ENCODE measurements around the gene NUCB1.

NUCB1 gene

GRCh38 chr19:48953141-48953540 lies 53.0 kb downstream of the NUCB1 start:
- H3K36me3 ChIP-seq (ENCODE audit: control insufficient read depth, insufficient read depth, low read length): peaks cover 10% of the 10 kb centered on the region
- H3K4me3 ChIP-seq (replicated peaks; ENCODE audit: low read depth, low read length): no peak overlapping the region
- no peaks in the 10 kb centered on the region for H3K27me3 ChIP-seq (replicated peaks; ENCODE audit: control insufficient read depth, insufficient read depth, low read length)
- no peak for DNase-seq (ENCODE audit: extremely low read depth, insufficient read length)
- TF ChIP-seq CTCF (IDR thresholded peaks at IDR 0.05; ENCODE audit: insufficient read depth, low read length, poor library complexity, severe bottlenecking): no peak

GRCh38 chr19:48953990-48954594 lies 54.0 kb downstream of the NUCB1 start:
- DNase-seq (ENCODE audit: extremely low read depth, insufficient read length): no peak
- H3K36me3 ChIP-seq (ENCODE audit: control insufficient read depth, insufficient read depth, low read length): peaks cover 10% of the 10 kb centered on the region
- TF ChIP-seq CTCF (IDR thresholded peaks at IDR 0.05; ENCODE audit: insufficient read depth, low read length, poor library complexity, severe bottlenecking): no peak
- H3K4me3 ChIP-seq (replicated peaks; ENCODE audit: low read depth, low read length): peak overlapping the region; percentile 44
- H3K27me3 ChIP-seq (replicated peaks; ENCODE audit: control insufficient read depth, insufficient read depth, low read length): no peaks in the 10 kb centered on the region

GRCh38 chr19:48954595-48955307 lies 54.6 kb downstream of the NUCB1 start, which contains the start of gene BAX:
Gene BAX, plus strand, starts transcription at chr19:48954875. Its CDS starts 54 bp downstream, at chr19:48954929.
- peak; percentile 99 for DNase-seq (ENCODE audit: extremely low read depth, insufficient read length)
- Histone ChIP-seq H3K27me3 (replicated peaks; ENCODE audit: control insufficient read depth, insufficient read depth, low read length) (no peaks in the 10 kb centered on the region), H3K36me3 (ENCODE audit: control insufficient read depth, insufficient read depth, low read length) (peaks cover 10% of the 10 kb centered on the region), H3K4me3 (replicated peaks; ENCODE audit: low read depth, low read length) (peak within 1 kb of the TSS; percentile 90)
- peak; percentile 24 for TF ChIP-seq CTCF (IDR thresholded peaks at IDR 0.05; ENCODE audit: insufficient read depth, low read length, poor library complexity, severe bottlenecking)

GRCh38 chr19:48955308-48955958 lies 55.3 kb downstream of the NUCB1 start:
- Histone ChIP-seq H3K27me3 (replicated peaks; ENCODE audit: control insufficient read depth, insufficient read depth, low read length) (no peaks in the 10 kb centered on the region), H3K36me3 (ENCODE audit: control insufficient read depth, insufficient read depth, low read length) (peaks cover 10% of the 10 kb centered on the region), H3K4me3 (replicated peaks; ENCODE audit: low read depth, low read length) (peak overlapping the region; percentile 90)
- no peak for DNase-seq (ENCODE audit: extremely low read depth, insufficient read length)
- TF ChIP-seq CTCF (IDR thresholded peaks at IDR 0.05; ENCODE audit: insufficient read depth, low read length, poor library complexity, severe bottlenecking): no peak

- DNase-seq (ENCODE audit: extremely low read depth, insufficient read length): no peak
- Histone ChIP-seq H3K36me3 (ENCODE audit: control insufficient read depth, insufficient read depth, low read length) (peaks cover 12% of the 10 kb centered on the region), H3K4me3 (replicated peaks; ENCODE audit: low read depth, low read length) (no peak overlapping the region), H3K27me3 (replicated peaks; ENCODE audit: control insufficient read depth, insufficient read depth, low read length) (no peaks in the 10 kb centered on the region)
- TF ChIP-seq CTCF (IDR thresholded peaks at IDR 0.05; ENCODE audit: insufficient read depth, low read length, poor library complexity, severe bottlenecking): no peak
Observed at GRCh38 chr19:48958006-48958405, 57.9 kb downstream of the NUCB1 start.
